ENCODE measurements around the gene LMAN2.

Gene LMAN2

GRCh38 chr5:177332031-177332895, 19.2 kb downstream of the LMAN2 start:
- Histone ChIP-seq H3K27ac (ENCODE audit: low read depth, low read length, poor library complexity, severe bottlenecking) (no peak overlapping the region), H4K20me1 (ENCODE audit: insufficient read depth, low read length) (no peaks in the 10 kb centered on the region)

GRCh38 chr5:177330991-177331842, 20.3 kb downstream of the LMAN2 start:
- no peaks in the 10 kb centered on the region for H3F3A ChIP-seq (ENCODE audit: insufficient read depth, low read length)
- peaks cover 60% of the 10 kb centered on the region for H3K36me3 ChIP-seq (ENCODE audit: insufficient read depth, low read length)
- H3K9ac ChIP-seq (ENCODE audit: low read length): no peak overlapping the region
- H2AFZ ChIP-seq (ENCODE audit: low read length): no peak overlapping the region
- no peaks in the 10 kb centered on the region for H3K79me2 ChIP-seq (ENCODE audit: insufficient read depth, low read length)
- H3K4me3 ChIP-seq (ENCODE audit: low read depth, low read length, poor library complexity, severe bottlenecking): no peak overlapping the region
- no peaks in the 10 kb centered on the region for H4K20me1 ChIP-seq (ENCODE audit: insufficient read depth, low read length)
- H3K4me2 ChIP-seq (ENCODE audit: low read length): no peak overlapping the region
- no peaks in the 10 kb centered on the region for H3K9me2 ChIP-seq (ENCODE audit: low read depth, low read length)
- no peaks in the 10 kb centered on the region for H3K9me3 ChIP-seq (ENCODE audit: low read length)
- H3K4me1 ChIP-seq (ENCODE audit: insufficient read depth, low read length, severe bottlenecking): no peaks in the 10 kb centered on the region
- no peak for TF ChIP-seq EZH2 (IDR thresholded peaks at IDR 0.05; ENCODE audit: borderline replicate concordance, low read length)
- H3K27ac ChIP-seq (ENCODE audit: low read depth, low read length, poor library complexity, severe bottlenecking): no peak overlapping the region
- no peaks in the 10 kb centered on the region for H3K27me3 ChIP-seq (ENCODE audit: insufficient read depth, low read length)

More at GRCh38 chr5:177332031-177332895, 19.2 kb downstream of the LMAN2 start:
- H3K9me2 ChIP-seq (ENCODE audit: low read depth, low read length): no peaks in the 10 kb centered on the region
- no peak overlapping the region for H3K9ac ChIP-seq (ENCODE audit: low read length)
- no peaks in the 10 kb centered on the region for H3K4me1 ChIP-seq (ENCODE audit: insufficient read depth, low read length, severe bottlenecking)
- H3K27me3 ChIP-seq (ENCODE audit: insufficient read depth, low read length): no peaks in the 10 kb centered on the region
- no peaks in the 10 kb centered on the region for H3F3A ChIP-seq (ENCODE audit: insufficient read depth, low read length)
- no peak overlapping the region for H3K4me3 ChIP-seq (ENCODE audit: low read depth, low read length, poor library complexity, severe bottlenecking)
- no peaks in the 10 kb centered on the region for H3K79me2 ChIP-seq (ENCODE audit: insufficient read depth, low read length)
- H3K36me3 ChIP-seq (ENCODE audit: insufficient read depth, low read length): peaks cover 71% of the 10 kb centered on the region
- H2AFZ ChIP-seq (ENCODE audit: low read length): no peak overlapping the region
- no peaks in the 10 kb centered on the region for H3K9me3 ChIP-seq (ENCODE audit: low read length)
- H3K4me2 ChIP-seq (ENCODE audit: low read length): no peak overlapping the region
- TF ChIP-seq CTCF (IDR thresholded peaks at IDR 0.05; ENCODE audit: low read length) (no peak), EZH2 (IDR thresholded peaks at IDR 0.05; ENCODE audit: borderline replicate concordance, low read length) (no peak)

- Histone ChIP-seq H3K9me2 (ENCODE audit: low read depth, low read length) (no peaks in the 10 kb centered on the region), H3K36me3 (ENCODE audit: insufficient read depth, low read length) (peaks cover 47% of the 10 kb centered on the region), H3K9ac (ENCODE audit: low read length) (no peak overlapping the region), H3K79me2 (ENCODE audit: insufficient read depth, low read length) (no peaks in the 10 kb centered on the region), H3K4me1 (ENCODE audit: insufficient read depth, low read length, severe bottlenecking) (no peaks in the 10 kb centered on the region), H3K27ac (ENCODE audit: low read depth, low read length, poor library complexity, severe bottlenecking) (no peak overlapping the region), H3K9me3 (ENCODE audit: low read length) (no peaks in the 10 kb centered on the region), H3K27me3 (ENCODE audit: insufficient read depth, low read length) (no peaks in the 10 kb centered on the region), H3K4me2 (ENCODE audit: low read length) (no peak overlapping the region), H4K20me1 (ENCODE audit: insufficient read depth, low read length) (no peaks in the 10 kb centered on the region), H3K4me3 (ENCODE audit: low read depth, low read length, poor library complexity, severe bottlenecking) (no peak overlapping the region), H2AFZ (ENCODE audit: low read length) (no peak overlapping the region), H3F3A (ENCODE audit: insufficient read depth, low read length) (no peaks in the 10 kb centered on the region)
- TF ChIP-seq CTCF (IDR thresholded peaks at IDR 0.05; ENCODE audit: low read length): no peak
- no peak for TF ChIP-seq EZH2 (IDR thresholded peaks at IDR 0.05; ENCODE audit: borderline replicate concordance, low read length)
Measured at GRCh38 chr5:177329883-177330282, 21.6 kb downstream of the LMAN2 start.
